GM23248 (cell line): ENCODE results near the gene ADGRV1.

ENCODE experiments used
- EZH2 ChIP-seq: fragments of 200-600 bp; sonication (generic); IDR thresholded peaks from 2 replicates; pipeline ENCODE4 v1.6.1; 2018; ENCODE audit warnings: antibody characterized with exemption, mild to moderate bottlenecking; ENCODE audit not compliant: insufficient read depth, poor library complexity, severe bottlenecking
- EZH2phosphoT487 ChIP-seq: fragments of 200-600 bp; sonication (generic); IDR thresholded peaks from 2 replicates; pipeline ENCODE4 v1.6.1; 2018; ENCODE audit warnings: antibody characterized with exemption, moderate library complexity, mild to moderate bottlenecking, low read depth; ENCODE audit not compliant: insufficient read depth

DNA sequence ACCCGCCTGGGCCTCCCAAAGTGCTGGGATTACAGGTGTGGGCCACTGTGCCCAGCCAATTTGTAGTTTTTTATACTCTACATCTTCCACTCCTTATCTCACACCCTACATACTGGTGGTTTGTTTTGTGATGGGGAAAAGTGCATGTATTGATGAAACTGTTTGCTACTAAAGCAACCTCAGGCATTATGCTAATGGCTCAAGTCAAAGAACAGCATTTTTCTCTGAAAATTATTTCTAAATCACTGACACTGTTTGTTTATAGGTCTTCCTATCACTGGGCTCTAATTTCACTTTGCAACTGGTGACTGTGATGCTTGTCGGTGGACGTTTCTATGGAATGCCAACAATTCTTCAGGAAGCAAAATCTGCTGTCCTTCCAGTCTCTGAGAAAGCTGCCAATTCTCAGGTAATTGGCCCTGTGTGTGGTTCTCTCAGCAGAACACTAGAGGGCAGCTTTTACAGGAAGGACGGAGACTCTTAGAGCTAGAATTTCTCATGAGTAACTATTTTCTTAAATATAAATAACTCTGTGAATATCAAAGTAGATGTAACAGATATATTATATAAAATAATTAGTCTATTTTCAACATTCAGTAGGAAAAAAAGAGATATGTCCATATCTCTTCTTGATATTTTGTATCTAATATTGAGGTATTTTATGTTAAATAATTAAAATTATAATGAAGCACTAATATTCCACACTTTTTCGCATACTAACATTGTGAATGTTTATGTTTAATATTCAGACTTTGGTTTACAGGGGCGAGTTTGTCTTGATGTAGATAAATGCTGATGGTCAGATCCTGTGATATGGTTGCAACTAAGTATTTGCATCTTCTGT lies 244.1 kb downstream of the ADGRV1 start:
- no peak for TF ChIP-seq EZH2
- TF ChIP-seq EZH2phosphoT487: no peak
